GM18526 (cell line): ENCODE data around the gene PPOX.
A peak's percentile ranks its signal among the peaks of the same experiment; 100 is the strongest.

Experiments
- POLR2A ChIP-seq: IDR thresholded peaks from 3 replicates; pipeline ENCODE4 v1.6.1; 2011; ENCODE audit not compliant: insufficient read length; ENCODE audit errors: extremely low read depth

Gene PPOX

DNA sequence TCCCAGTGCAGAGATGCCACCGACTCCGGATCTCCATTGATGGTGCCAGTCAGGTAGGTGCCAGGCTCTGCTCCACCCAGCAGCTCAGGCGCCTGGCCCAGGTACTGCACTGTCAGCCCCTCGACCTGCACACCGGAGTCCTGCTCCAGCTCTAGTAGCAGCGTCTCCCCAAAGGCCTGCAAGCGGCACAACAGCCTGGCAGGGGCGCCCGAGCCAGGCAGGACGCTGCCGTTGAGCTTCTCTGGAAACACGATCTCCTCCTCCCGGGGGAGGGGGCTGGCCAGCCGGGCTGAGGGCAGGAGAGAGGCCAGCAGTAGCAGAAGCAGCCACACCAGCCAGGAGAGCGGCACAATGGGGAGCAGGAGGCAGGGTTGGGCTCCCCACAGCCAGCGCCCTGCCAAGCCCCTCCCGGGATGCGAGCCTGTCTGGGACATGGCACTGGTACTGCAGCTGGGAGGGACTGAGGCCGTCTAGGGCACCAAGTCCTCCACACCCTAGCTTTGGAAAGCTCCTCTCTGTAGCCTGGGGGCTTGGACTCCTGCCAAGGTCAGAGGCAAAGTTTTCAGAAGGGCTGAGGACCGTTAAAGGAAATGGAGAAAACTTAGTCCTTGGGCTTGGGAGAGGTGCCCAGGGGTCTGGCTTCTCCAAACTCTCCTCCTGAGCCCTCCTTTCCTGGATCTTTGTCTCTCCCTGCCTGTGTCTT, 32.1 kb downstream of the PPOX start:
- no peak for TF ChIP-seq POLR2A

DNA sequence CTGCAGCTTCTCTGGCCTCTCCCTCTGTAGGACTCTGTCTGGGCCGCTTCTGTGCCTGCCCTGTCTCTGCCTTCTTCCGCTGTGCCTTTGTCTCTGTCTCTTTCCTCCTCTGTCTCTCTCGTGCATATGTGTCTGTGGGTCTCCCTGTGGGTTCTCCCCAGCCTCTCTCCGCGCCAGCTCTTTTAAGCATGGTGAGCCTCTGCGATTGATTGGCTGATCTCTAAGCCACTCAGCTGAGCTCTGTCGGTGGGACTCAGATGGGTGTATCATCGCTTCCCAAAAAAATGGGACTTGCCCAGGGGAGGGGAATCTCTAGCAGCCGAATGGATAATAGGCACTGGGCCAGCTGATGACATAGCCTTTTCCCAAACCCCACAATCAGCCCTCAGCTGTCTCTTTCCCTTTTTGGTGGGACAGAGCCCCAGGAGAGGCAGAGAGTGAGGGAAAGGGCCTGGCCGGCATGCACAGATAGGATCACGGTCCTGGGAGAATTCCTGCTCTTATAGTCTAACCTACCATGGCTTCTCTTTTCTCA, 32.7 kb downstream of the PPOX start, which contains the start of gene ADAMTS4:
ADAMTS4 (minus strand) TSS at position 158 of the 535 bp plus-strand sequence. CDS start 427 bp downstream, outside the sequence.
- no peak for TF ChIP-seq POLR2A

DNA sequence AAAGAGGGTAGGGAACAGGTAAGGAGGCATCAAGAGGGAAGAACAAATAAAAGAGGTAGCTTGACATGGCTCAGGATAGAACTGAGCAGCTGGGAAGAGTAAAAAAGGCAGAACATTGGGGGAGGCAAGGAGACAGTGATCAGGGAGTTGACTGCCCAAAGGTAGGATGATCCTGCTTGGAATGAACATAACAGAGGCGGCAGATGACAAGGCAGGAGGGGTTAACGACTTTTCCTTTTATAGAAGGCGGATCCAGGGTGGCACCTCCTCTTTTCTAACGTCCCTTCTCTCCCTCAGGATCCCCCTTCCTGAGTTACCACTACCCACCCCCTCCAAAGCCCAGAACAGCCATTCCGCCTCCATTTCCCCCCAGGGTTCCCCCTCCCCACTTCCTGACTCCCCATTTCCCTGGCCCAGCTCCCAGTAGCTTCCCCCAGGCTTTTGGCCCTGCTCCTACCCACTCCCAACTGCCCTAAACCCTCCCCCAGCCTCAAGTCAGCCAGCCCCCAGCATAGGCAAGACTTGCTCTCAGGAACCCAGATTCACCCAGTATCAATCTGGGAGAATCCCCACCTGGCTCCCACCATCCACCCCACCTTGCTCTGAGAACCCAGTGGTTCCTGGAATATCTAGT, 33.4 kb downstream of the PPOX start:
- TF ChIP-seq POLR2A: no peak

- TF ChIP-seq POLR2A: no peak
Observed at GRCh38 chr1:161200421-161200991, 34.3 kb downstream of the PPOX start.

DNA sequence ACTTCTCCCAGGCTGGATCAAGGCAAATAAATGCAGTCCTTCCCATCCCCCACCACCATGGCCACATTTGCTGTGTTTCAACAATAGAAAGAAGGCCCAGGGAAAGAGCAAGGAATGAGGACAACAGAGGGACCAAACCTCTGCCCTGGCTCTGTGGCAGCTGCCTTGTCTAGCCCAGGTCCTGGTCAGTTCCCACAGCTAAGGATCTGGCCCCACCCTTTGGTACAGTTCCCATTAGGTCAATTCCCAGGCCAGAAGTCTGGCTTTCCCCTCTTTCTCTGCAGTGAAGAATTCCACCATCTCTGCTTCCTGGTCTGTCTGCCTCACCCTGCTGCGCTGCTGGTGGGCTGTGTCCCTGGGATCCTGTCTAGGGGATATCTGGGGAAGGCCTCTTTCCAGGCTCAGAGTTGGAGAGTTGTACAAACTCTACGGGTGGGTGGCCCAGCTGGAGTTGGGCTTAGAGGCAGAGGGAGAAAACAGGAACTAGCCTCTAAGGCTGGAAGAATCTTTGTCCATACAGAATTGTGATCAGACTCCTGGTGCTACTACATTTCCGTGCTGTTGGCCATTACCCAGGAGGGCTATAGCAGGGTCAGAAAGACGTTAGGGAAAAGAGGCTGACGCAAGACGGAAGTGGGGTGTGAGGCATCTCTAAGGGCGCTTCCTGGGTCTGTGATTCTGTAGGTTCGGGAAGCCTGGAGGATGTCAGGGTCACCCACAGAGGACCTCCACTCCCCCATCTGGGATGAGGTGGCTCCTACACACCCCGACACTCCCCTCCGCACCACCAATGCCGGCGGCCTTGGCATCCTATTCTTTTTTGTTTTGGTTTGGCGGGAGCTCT, 35.0 kb downstream of the PPOX start:
- no peak for TF ChIP-seq POLR2A

- TF ChIP-seq POLR2A: peak; percentile 88
Observed at GRCh38 chr1:161201836-161202712, 35.8 kb downstream of the PPOX start, which contains the start of gene NDUFS2. Gene NDUFS2, plus strand, starts transcription at chr1:161202367. Its CDS starts 19 bp downstream, at chr1:161202386.

DNA sequence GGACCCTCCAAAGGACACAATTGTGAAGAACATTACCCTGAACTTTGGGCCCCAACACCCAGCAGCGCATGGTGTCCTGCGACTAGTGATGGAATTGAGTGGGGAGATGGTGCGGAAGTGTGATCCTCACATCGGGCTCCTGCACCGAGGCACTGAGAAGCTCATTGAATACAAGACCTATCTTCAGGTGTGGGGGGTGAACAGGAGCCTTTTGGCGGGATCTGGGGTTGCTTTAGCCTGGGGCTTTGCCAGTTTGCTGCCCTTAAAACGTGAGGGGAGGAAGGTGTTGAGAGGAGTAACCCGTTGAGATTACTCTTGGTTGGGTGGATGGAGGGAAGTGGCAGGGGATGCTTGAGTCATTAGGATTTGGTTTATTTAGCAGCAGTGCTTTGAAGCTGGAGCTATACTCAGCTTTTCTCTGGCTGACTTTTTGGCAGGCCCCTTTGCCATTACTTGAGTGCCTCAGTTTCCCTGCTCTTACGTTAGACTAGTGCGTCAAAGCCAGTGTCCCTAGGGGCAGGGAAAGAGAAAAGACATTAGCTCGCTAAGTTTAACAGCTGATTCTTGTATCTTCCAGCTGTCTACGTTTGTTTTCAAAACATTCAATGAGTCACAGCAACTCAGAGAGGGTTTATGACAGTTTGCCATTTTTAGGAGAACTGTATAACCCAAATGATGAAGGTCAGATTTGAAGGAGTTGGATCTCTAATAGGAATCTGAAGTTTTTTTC, 40.4 kb downstream of the PPOX start:
- no peak for TF ChIP-seq POLR2A

- TF ChIP-seq POLR2A: no peak
Observed at GRCh38 chr1:161207173-161207572, 40.9 kb downstream of the PPOX start.

DNA sequence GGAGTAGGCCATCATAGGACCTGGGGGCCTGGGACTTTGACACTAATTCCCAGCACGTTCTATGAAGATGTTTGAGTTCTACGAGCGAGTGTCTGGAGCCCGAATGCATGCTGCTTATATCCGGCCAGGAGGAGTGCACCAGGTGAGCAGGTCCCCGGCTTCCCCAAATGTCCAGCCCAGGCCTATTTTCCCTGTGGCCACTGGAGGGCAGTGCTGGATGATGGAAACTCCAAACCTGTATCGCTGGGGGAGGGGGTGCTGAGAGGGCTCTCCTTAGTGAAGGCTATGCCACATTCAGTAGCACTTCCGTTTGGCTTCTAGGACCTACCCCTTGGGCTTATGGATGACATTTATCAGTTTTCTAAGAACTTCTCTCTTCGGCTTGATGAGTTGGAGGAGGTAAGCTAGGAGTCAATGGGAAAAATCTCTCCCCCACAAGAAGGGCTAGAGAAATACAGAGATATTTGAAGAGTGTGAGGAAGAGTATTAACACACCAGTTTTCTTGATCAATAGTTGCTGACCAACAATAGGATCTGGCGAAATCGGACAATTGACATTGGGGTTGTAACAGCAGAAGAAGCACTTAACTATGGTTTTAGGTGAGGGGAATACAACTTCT, 43.7 kb downstream of the PPOX start:
- TF ChIP-seq POLR2A: no peak

- TF ChIP-seq POLR2A: no peak
Observed at GRCh38 chr1:161214369-161214768, 48.1 kb downstream of the PPOX start.

GRCh38 chr1:161215076-161215475, 48.9 kb downstream of the PPOX start, which contains the start of gene FCER1G:
Gene FCER1G, plus strand, starts transcription at chr1:161215295. Its CDS starts 27 bp downstream, at chr1:161215322.
- no peak for TF ChIP-seq POLR2A

GRCh38 chr1:161216945-161217712, 50.9 kb downstream of the PPOX start:
- TF ChIP-seq POLR2A: no peak
